ENCODE results near the gene CPD. TPM values are rescaled to one million over a fixed set of nuclear protein-coding genes. Genes with fewer than 3 reads are reported as not detected.
A peak's percentile ranks its signal among the peaks of the same experiment; 100 is the strongest.
"Not testable (repeated sequence)": the region's sequence is repeated elsewhere in the genome, so short reads cannot be mapped to it uniquely, and the experiment has no call there.

Gene CPD
- 121 TPM for total RNA-seq (ENCODE audit: insufficient read depth, low replicate concordance)

DNA sequence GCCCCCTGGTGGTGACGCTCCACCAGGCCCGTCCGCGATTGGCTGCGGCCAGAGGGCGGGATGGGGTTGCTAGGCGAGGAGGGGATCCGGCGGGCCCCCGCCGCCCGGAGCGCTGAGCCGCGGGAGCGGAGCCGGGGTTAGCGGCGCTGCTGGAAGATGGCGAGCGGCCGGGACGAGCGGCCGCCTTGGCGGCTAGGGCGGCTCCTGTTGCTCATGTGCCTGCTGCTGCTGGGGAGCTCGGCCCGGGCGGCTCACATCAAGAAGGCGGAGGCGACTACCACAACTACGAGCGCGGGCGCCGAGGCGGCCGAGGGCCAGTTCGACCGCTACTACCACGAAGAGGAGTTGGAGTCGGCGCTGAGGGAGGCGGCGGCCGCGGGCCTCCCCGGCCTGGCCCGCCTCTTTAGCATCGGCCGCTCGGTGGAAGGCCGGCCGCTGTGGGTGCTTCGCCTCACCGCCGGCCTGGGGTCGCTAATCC, at the start of gene CPD:
TSS of gene CPD (plus strand) at position 103 of the 478 bp plus-strand sequence. CDS start at position 157, 54 bp downstream.
- peak; percentile 97 for DNase-seq (ENCODE audit: low spot score)

DNA sequence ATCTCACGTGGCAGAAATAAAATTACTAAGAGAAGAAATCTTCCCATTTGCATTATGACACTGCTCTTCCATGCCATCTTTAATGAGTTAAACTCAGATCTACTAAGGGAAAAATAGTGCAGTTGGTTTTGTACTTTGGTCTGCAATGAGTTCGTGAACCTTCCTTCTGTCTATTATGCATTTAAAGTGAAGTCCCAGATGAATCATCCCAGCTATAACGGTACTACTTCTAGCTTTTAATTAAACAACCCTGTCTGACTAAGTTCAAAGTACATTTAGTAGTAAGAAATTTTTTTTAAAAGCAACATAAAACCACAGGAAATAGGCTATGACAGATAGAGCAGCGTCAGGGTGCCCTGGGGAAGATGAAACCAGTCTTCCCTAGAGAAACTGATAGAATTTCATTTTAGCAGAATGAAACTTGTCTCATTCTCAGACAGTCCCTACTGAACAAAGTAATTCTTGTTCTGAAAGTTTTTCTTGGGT, 46.6 kb upstream of the CPD start:
- no peak for DNase-seq (ENCODE audit: low spot score)

DNA sequence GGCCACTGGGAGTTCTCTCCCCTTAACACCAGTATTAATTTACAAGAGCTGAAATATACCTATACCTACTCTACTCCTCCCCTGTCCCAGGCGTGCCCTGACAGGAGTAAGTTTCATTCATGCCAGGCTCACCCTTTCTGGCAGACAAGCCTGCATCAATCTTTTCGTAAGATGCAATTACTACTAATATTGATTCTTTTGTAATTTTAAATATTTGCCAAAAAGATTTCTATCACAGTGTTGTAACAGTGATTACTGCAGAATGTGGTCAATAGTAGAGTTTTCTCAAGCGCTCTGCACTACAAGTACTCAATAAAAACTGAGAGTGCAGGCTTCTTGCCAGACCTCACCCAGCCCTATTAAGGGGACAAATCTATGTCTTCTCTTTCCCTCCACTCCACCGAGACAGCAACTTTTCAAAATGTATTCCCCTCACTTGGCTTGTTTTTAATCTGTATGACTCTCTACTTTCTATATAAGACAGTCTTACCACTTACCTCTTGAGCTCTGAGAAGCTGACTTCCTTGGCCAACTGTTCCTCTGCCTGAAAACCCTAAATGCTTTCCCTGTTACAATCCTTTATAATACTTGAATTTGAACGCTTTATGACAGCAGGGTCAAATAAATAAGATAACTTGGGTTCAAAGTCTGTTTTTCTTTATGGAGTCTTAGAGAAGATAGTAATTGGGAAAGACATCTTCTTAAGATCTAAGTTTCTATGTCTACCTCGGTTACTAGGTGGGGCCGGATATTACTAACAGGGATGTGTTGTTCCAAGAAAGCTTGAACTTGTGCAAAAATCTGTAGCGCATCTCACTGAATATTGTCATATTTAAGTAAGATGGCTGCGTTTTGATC, 45.0 kb upstream of the CPD start, which contains the start of gene TMIGD1:
TSS of gene TMIGD1 (minus strand) at position 555 of the 858 bp plus-strand sequence. CDS start 1,924 bp downstream, outside the sequence.
- no peak for DNase-seq (ENCODE audit: low spot score)

DNA sequence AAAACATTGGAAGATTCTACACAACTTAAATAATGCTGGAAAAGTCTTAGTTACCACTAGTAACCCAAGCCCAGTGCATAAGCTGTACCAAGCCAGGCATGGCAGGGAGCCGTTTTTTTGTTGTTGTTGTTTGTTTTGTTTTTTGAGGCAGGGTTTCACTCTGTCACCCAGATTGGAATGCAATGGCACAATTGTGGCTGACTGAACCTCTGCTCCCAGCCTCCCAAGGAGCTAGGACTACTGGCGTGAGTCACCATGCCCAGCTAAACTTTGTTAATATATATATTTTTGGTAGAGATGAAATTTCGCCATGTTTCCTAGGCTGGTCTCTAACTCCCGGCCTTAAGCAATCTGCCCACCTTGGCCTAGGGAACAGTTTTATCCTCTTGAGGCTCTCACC, 44.3 kb upstream of the CPD start:
- DNase-seq (ENCODE audit: low spot score): no peak

DNA sequence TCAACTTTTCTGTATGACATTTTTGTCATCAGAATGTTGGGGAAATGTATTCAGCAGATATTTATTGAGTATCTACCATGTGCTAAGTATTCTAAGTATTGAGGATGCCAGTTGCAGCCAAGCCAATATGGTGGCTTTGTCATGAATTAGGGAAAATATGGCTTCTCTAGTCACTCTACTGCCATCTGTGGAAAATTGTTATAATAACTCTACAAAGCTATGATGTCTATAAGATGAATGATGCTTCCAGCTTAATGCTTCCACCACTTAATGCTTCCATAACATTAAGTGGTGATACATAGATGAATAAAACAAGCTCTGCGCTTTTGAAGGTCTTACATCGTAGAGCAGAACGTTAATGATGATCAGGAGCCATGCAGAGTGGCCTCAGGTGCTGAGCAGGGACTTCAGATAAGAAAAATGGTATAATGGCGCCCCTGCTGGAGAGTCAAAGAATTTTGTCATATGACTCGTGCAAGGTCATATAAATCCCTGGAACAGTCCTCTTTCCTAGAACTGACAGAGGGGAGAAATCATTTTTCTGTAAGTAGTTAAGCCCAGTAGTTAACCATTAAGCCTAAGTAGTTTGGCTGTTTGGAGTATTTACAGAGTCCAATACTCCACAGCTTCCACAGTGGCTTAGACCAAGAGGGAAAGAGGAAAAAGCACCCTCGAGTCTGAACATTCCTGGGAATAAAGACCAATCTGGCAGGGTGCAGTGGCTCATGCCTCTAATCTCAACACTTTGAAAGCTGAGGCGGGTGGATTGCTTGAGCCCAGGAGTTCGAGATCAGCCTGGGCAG, 42.2 kb upstream of the CPD start:
- peak; percentile 23 for DNase-seq (ENCODE audit: low spot score)

DNA sequence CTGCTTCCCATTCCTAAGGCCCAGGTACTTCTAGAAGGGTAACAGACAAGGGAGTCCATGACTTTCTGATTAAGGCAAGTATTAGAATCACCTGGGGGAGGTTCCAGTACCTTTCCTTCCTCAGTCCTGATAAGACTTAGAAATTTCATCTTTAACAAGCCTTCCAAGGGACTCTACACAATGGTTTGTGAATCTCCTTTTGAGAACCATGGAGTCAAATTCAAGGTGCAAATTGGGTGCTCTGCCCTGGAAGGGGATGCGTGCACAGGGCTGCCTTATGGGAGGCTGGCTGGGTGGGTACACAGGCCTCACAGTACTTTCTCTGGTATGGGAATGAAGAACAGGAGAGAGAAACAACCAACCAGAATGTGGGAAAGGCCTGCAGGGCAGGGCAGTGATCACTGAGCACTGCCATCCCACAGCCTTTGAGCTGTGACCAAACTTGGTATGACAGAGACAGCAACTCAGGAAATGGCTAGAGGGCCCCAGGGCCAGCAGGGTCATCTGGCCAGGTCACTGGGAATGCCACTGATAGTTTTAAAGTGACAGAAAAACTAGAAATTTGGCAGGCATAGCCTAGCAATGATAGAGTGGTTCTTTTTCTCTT, 41.2 kb upstream of the CPD start:
- DNase-seq (ENCODE audit: low spot score): no peak

DNA sequence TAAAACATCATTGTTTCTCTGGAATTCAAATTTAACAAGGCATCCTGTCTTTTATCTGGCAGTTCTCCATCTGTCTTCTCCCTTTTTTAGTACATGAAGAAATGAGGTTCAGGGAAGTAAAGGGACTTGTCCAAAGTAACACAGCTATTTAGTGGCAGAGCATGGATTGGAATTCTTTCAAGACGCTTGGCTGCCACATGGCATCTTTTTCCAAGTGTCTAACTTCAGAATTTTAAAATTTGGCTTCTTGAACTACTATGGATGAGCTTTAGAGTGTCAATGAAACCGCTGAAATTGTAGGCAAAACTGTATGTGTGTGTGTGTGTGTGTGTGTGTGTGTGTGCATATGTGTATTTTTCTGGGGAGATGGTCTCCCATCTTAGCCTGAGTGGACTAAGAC, 39.6 kb upstream of the CPD start:
- DNase-seq (ENCODE audit: low spot score): no peak

DNA sequence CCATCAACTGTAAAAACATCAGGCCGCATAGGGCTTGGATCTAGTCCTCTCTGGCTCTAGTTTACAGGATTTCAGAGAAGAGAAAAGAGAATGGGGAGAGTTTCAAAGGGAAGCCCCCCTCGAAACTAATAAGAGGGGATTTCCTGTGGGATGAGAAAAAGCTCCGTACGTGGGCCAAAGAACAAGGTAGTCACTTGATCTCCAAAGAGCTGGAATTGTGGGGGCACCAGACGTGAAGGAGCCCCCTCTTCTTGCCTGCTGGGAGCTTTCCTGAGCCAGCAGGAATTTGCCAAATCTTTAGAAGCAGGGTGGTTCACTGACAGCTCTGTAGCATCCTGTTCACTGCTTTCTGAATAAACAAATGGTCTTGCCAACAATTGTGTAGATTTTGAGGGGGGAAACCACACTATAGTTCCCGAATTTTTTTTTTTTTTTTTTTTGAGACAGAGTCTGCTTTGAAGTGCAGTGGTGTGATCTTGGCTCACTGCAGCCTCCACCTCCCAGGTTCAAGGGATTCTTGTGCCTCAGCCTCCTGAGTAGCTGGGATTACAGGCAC, 37.8 kb upstream of the CPD start:
- DNase-seq (ENCODE audit: low spot score): no peak

DNA sequence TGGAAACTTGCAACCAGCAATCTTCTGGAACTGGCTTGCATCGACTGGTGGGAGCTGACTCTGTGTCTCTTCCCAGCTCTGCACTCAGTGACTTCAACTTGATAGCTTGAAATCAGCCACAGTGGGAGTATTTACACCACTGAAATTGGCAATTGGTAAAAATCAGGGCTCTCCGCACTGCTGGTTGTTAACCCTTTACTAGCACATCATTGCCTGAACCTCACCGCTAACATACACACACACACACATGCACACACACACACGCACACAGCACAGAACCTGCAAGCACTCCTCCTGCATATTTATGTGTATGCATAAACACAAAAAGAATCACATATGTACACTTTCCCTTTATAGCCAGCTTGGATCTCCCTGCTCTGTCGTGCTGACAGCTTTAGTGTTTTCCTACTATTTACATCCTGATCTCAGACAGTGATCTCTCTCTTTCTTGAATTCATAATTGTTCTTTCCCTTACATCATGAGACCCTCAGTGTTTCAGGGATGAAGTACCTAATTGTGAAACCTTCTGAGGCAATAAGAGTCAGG, 37.0 kb upstream of the CPD start:
- DNase-seq (ENCODE audit: low spot score): no peak

DNA sequence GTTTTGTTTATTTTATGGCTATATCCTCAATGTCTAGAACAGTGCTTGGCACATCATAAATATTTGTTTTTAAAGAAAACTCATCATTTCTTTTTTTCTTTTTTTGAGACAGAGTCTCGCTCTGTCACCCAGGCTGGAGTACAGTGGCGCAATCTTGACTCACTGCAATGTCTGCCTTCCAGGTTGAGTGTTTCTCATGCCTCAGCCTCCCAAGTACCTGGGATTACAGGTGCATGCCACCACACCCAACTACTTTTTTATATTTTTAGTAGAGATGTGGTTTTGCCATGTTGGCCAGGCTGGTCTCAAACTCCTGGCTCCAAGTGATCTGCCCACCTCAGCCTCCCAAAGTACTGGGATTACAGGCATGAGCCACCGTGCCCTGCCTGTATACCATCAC, 35.5 kb upstream of the CPD start:
- DNase-seq (ENCODE audit: low spot score): not testable (repeated sequence)

DNA sequence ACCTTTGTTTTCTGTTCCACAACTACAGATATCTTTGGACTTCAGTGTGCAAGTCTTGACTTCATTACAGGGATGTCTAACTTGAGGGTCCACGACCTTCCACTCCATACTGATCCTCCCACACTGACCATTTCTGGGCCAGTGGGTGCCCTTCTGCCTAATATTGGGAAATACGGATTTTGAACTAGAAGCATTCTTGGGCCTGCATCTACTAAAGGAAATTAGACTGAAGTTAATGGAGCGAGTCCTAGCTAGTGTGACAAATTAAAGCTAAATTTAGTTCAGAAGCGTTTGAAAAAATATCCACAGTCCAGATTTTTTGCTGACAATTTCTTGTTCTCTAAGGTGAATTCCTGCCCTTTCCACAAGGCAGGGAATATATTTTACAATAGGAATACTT, 34.9 kb upstream of the CPD start:
- DNase-seq (ENCODE audit: low spot score): no peak

DNA sequence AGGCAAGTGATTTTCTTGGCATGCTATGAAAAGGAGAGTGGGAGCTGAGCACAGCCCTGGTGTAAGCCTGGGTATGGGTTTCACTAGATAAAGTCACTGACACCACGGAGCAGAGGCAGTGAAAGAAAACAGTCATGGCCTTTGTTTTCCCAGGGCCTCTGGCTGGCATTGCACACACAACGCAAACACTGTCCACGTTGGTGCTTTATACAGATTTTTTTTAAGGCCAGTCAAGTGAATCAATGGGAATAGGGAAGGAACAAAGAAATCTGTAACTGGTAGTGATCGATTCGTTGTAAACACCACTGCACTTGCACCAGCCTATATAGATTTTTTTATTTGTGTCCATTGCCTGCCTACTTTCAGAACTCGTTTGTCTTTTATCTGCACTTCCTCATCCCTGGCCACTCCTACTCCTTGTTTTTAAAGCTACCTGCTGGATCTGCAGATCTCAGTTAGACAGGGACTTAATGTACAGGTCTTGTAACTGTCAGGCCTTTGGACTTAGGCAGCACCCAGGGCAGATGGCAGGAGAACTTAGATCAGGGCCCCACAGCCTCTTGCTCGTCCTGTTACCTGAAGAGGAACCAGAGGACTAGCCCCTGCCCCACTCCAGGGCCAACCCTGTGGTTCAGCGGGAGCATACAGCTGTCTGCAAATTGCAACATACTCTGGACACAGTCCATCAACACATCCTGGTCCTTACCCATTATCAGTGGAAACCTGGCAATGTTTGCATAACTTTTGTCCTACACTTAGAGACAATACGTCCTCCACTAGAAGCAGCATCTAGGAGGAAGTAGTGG, 34.2 kb upstream of the CPD start:
- DNase-seq (ENCODE audit: low spot score): peak; percentile 25

DNA sequence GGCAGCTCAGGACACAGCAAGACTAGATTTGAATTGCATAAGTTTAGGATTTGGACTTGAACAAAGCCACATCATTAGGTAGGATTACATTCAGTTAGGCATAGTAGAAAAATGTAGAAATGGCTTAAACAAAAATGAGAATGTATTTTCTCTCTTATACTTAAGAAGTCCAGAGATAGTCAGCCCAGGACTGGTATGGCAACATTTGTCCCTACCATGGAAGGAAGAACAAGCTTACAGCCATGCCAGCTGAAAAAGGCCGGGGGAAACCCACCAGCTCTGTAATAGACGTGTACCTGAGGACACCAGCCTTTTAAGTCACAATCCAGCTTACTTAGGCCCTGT, 33.7 kb upstream of the CPD start:
- no peak for DNase-seq (ENCODE audit: low spot score)

DNA sequence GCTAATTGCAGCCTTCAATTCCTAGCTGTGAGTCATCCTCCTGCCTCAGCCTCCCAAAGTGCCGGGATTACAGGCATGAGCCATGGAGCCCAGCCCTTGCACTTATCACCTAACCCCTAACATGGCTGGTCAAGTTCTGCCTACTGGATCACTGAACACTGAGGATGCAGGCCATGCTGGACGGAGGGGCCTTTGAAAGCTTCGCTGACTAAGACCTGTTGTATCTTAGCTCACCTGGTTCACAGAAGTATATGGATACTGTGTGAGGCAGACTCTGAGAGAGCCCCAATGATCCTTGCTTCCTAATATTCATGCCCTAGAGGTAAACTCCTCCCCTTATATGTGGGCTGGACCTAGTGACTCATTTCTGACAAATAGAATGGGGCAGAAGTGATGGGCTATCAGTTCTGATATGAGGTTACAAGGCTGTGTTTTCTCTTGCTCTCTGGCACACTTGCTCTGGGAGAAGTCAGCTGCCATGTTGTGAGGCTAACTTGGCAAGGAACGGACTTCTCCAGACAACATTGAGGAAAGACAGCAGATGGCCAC, 33.1 kb upstream of the CPD start:
- DNase-seq (ENCODE audit: low spot score): no peak

DNA sequence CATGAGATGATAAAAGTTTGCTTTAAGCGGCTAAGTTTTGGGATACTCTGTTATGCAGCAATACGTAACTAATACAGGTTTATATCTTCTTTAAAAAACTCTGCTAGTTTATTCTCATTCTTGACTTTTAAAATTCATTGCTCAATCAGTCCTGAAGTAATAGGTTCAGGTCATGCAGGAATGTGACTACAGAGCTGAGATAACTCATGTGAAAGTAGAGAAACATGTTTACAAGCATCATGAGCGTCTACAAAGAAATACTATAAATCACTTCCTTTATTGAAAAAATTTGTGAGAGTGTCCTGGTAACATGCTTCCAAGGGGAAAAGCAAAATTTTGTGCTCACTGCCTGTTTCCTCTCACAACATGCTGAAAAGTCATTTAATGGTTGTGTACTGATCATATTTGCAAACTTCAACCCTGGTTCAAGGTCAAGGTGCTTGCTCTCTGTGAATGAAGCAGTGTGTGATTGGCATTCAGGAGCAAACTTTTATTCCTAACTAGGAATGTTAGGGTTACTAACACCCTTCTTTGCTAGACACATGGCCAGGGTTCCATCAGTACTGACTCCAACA, 32.4 kb upstream of the CPD start:
- no peak for DNase-seq (ENCODE audit: low spot score)

DNA sequence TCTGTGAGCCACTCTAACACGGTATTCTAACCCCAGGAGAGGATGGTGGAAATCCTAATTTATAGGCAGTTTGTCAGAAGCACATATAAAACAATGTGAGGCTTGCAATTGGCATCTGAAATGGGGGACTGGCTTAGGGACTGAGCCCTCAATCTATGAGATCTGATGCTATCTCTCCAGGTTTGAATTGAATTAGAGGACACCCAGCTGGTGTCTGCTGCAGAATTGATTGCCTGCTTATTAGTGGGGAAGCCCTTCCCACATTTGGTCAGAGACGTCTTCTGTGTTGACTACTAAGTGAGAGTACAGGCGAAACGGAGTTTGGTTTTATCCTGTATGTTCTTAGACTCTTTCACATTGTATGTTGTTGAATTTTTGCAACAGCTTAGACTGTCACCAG, 31.2 kb upstream of the CPD start:
- no peak for DNase-seq (ENCODE audit: low spot score)

DNA sequence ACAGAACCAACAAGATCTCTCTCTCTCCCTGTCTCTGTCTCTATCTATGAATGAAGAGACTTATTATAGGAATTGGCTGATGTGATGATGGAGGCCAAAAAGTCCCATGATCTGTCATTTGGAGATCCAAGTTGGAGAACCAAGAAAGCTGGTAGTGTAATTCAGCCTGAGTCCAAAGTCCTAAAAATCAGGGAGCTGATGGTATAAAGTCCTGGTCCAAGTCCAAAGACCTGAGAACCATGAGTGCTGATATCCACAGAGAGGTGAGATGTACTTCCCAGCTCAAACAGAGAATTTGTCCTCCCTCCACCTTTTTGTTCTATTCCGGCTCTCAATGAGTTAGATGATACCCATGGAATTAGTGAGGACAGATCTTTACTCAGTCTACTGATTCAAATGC, 29.5 kb upstream of the CPD start:
- no peak for DNase-seq (ENCODE audit: low spot score)

DNA sequence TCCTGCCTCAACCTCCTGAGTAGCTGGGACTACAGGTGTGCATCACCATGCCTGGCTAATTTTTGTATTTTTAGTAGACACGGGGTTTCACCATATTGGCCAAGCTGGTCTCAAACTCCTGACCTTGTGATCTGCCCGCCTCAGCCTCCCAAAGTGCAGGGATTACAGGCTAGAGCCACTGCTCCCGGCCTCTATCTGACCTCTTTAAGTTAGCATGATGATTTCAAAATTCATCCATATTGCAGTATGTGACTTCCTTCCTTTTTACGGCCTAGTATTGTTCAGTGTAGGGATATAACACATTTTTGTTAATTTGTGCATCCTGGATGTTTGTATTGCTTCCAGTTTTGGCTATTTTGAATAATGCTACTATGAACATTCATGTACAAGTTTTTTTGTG, 27.5 kb upstream of the CPD start:
- DNase-seq (ENCODE audit: low spot score): not testable (repeated sequence)

DNA sequence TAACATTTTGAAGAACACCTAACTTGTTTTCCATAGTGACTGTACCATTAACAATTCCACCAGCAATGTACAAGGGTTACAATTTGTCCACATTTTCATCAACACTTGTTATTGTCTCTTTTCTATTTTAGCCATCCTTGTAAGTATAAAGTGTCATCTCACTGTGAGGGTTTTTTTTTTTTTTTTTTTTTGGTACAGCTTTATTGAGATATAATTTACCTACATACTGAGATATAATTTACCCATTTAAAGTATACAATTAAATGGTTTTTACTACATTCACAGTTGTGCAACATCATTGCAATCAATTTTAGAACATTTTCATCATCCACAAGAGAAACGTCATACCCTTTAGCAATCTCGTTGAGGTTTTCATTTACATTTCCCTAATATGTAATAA, 27.0 kb upstream of the CPD start:
- DNase-seq (ENCODE audit: low spot score): no peak

DNA sequence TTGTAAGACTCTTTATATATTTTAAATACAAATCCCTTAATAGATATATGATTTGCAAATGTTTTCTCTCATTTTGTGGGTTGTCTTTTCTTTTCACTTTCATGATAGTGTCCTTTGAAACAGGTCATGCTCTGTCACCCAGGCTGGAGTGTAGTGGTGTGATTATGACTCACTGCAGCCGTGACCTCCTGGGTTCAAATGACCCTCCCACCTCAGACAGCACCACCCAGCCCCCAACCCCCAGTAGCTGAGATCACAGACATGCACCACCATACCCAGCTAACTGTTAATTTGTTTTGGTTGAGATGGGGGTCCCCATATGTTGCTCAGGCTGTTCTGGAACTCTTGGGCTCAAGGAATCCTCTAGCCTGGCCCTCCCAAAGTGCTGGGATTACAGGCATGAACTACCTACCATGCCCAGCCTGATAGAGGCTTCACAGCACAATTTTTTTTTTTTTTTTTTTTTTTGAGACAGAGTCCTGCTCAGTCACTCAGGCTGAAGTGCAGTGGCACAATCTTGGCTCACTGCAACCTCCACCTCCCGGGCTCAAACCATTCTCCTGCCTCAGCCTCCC, 26.4 kb upstream of the CPD start:
- no peak for DNase-seq (ENCODE audit: low spot score)
